A549 (cell line): Measurements from ENCODE around the gene RPL41. TPM values are rescaled to one million over a fixed set of nuclear protein-coding genes. Genes with fewer than 3 reads are reported as not detected.

ENCODE experiments used
- ATAC-seq, 2 experiments: fragments of 200-7000 bp in 1 of 2; fragments of >200 bp in 1 of 2; cut with Nextera tagmentation in 1 of 2; cut with Tn5 transposase in 1 of 2; 3 replicates each; pipeline versions ENCODE4 v1.8.0 to v1.9.1; 2018 to 2020; ENCODE audit warnings: mild to moderate bottlenecking in 1 of 2, moderate library complexity in 1 of 2
- CTCF ChIA-PET: fragments of 300-600 bp; sonication (Branson Sonifier 250); formaldehyde crosslinking; extraction: SDS; loops from one replicate; lab custom pipeline; 2021; ENCODE audit warnings: antibody characterized with exemption, inconsistent platforms; lab: Yijun Ruan, JAX
- POLR2A ChIA-PET: fragments of 350-600 bp; formaldehyde crosslinking; extraction: SDS; loops from one replicate; lab custom pipeline; 2021; ENCODE audit warnings: antibody characterized with exemption, inconsistent platforms; lab: Yijun Ruan, JAX
- DNase-seq, 2 experiments: peaks; one replicate each; pipeline versions ENCODE4 v3.0.0 to v3.0.0-alpha.2; 2011 to 2016; ENCODE audit warnings: low read depth in 1 of 2, low spot score in 1 of 2
- FAIRE-seq: peaks from 2 replicates; lab custom pipeline; 2011; peaks lifted over from hg19 to GRCh38; lab: Jason Lieb, UNC
- H3K27ac ChIP-seq, 2 experiments: fragments of >200 bp; sonication (Bioruptor Twin); formaldehyde crosslinking; 3 replicates each; pipeline ENCODE4 v1.5.1; 2016 to 2017
- H3K4me1 ChIP-seq: fragments of >200 bp; sonication (Bioruptor Twin); formaldehyde crosslinking; 3 replicates; pipeline ENCODE4 v1.6.1; 2016
- H3K4me2 ChIP-seq: fragments of >200 bp; sonication (Bioruptor Twin); formaldehyde crosslinking; 3 replicates; pipeline ENCODE4 v1.6.1; 2016
- H3K4me3 ChIP-seq: fragments of >200 bp; sonication (Bioruptor Twin); formaldehyde crosslinking; 3 replicates; pipeline ENCODE4 v1.5.1; 2016
- H3K9me3 ChIP-seq: fragments of >200 bp; sonication (Bioruptor Twin); formaldehyde crosslinking; 3 replicates; pipeline ENCODE4 v1.6.1; 2016
- CBX2 ChIP-seq: fragments of 200-600 bp; sonication (generic); IDR thresholded peaks from 2 replicates; pipeline ENCODE4 v1.6.1; 2016; ENCODE audit warnings: low read depth, mild to moderate bottlenecking, borderline replicate concordance
- CBX8 ChIP-seq: fragments of 200-600 bp; sonication (generic); IDR thresholded peaks from 2 replicates; pipeline ENCODE4 v1.6.1; 2016
- CHD4 ChIP-seq: fragments of 200-600 bp; sonication (generic); IDR thresholded peaks from 2 replicates; pipeline ENCODE4 v1.6.1; 2016; ENCODE audit warnings: antibody characterized with exemption, mild to moderate bottlenecking, borderline replicate concordance
- CTCF ChIP-seq: fragments of >200 bp; sonication (Bioruptor Twin); formaldehyde crosslinking; IDR thresholded peaks from 3 replicates; pipeline ENCODE4 v1.5.1; 2016
- EP300 ChIP-seq, 2 experiments: fragments of >200 bp; sonication (Bioruptor Twin); formaldehyde crosslinking; IDR thresholded peaks; 2 replicates in 1 of 2; 3 replicates in 1 of 2; pipeline ENCODE4 v1.6.1; 2016 to 2017
- ESRRA ChIP-seq: fragments of 150-350 bp; IDR thresholded peaks from 2 replicates; pipeline ENCODE4 v1.6.1; 2014; ENCODE audit warnings: mild to moderate bottlenecking, low read length, borderline replicate concordance
- FOSB ChIP-seq: fragments of 250-450 bp; sonication (Bioruptor Pico); IDR thresholded peaks from 2 replicates; pipeline ENCODE4 v1.5.0; 2020; ENCODE audit warnings: mild to moderate bottlenecking, moderate library complexity
- HDAC2 ChIP-seq: fragments of 200-600 bp; sonication (generic); IDR thresholded peaks from 2 replicates; pipeline ENCODE4 v1.6.1; 2016
- HEYL ChIP-seq: fragments of 250-450 bp; sonication (Bioruptor Pico); IDR thresholded peaks from 2 replicates; pipeline ENCODE4 v1.8.0; 2021; ENCODE audit warnings: mild to moderate bottlenecking, moderate library complexity
- HOXA7 ChIP-seq: fragments of 250-450 bp; sonication (Bioruptor Pico); IDR thresholded peaks from 2 replicates; pipeline ENCODE4 v1.5.0; 2020; ENCODE audit warnings: mild to moderate bottlenecking, moderate library complexity
- JUN ChIP-seq, 2 experiments: fragments of >200 bp; sonication (Bioruptor Twin); formaldehyde crosslinking; IDR thresholded peaks; 2 replicates in 1 of 2; 3 replicates in 1 of 2; pipeline ENCODE4 v1.6.1; 2016 to 2017
- JUNB ChIP-seq: fragments of >200 bp; sonication (Bioruptor Twin); formaldehyde crosslinking; IDR thresholded peaks from 2 replicates; pipeline ENCODE4 v1.6.1; 2016
- MAZ ChIP-seq: fragments of 150-350 bp; IDR thresholded peaks from 2 replicates; pipeline ENCODE4 v1.6.1; 2014; ENCODE audit warnings: antibody characterized with exemption, low read depth, low read length, borderline replicate concordance
- NPAS2 ChIP-seq: fragments of 250-450 bp; sonication (Bioruptor Pico); IDR thresholded peaks from 2 replicates; pipeline ENCODE4 v1.8.0; 2022; ENCODE audit warnings: mild to moderate bottlenecking, moderate library complexity, borderline replicate concordance
- PBX3 ChIP-seq: IDR thresholded peaks from 2 replicates; pipeline ENCODE4 v1.6.1; 2012
- WGBS: methylation state at CpG from one replicate; pipeline ENCODE4 v1.1.6; 2017; ENCODE audit errors: missing lambda C conversion rate; 5-methylcytosine and 5-hydroxymethylcytosine counted together
- polyA plus RNA-seq, 4 experiments: library from polyadenylated mRNA; depleted of rRNA in 3 of 4; stranded (reverse); fragments of >200 nt; fragmentation: RNase III in 1 of 4; extraction: RNeasy Plus Mini Kit Qiagen cat#74134 plus additional on column Dnase treatment in 1 of 4; gene quantifications; 2 replicates in 3 of 4; 3 replicates in 1 of 4; pipeline ENCODE4 v1.2.3, GENCODE V29; 2011 to 2017
- TF ChIP-seq, protein P1 (sequence below): fragments of >200 bp; sonication (Bioruptor Twin); formaldehyde crosslinking; IDR thresholded peaks from 3 replicates; pipeline ENCODE4 v1.6.1; 2016
- TF ChIP-seq, protein P2 (sequence below): fragments of 250-450 bp; sonication (Bioruptor Pico); IDR thresholded peaks from 2 replicates; pipeline ENCODE4 v1.5.0; 2020; ENCODE audit warnings: low read depth, mild to moderate bottlenecking, moderate library complexity

Gene RPL41
- polyA plus RNA-seq, 2 of the 4 experiments (the other 2 are of a cell fraction) = 8,804 to 9,351 TPM

DNA sequence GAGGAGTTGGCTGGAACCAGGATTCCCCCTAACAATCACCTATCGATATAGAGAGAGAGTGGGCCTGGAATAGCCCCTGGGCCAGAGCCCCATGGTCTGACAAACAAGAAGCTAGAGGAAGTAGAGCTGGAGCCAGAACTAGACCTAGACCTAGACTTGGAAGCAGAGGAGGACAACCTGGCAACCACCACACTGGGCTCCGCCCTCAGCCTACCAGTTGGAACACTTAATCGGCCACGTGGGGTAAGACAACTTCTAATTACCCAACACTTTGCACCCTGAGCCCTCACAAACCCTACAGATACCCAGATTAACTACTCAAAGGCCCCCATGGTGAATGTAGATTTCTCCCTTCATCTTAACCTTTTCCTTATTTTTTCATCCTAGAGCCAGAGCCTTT, 16.6 kb upstream of the RPL41 start:
- Histone ChIP-seq H3K27ac (no peak overlapping the region), H3K4me2 (no peak overlapping the region), H3K4me1 (peaks cover 7% of the 10 kb centered on the region), H3K9me3 (no peaks in the 10 kb centered on the region), H3K4me3 (no peak overlapping the region)
- ChIA-PET POLR2A (no interaction called here), CTCF (interaction anchor here (1.0 to 1.3 kb wide), 2 partner anchors 14 to 17 kb away, joined by 3 to 4 read pairs; no protein-coding TSS in a partner anchor)
- DNase-seq (no peak), FAIRE-seq (no peak), ATAC-seq (no peak)
- TF ChIP-seq MAZ (no peak), CTCF (no peak), HDAC2 (no peak), JUNB (no peak), NPAS2 (CRISPR knock-in tag) (no peak), CBX2 (no peak), ESRRA (no peak), JUN (IDR thresholded peaks at IDR 0.05) (no peak), CBX8 (no peak)
- TF ChIP-seq, protein P1, sequence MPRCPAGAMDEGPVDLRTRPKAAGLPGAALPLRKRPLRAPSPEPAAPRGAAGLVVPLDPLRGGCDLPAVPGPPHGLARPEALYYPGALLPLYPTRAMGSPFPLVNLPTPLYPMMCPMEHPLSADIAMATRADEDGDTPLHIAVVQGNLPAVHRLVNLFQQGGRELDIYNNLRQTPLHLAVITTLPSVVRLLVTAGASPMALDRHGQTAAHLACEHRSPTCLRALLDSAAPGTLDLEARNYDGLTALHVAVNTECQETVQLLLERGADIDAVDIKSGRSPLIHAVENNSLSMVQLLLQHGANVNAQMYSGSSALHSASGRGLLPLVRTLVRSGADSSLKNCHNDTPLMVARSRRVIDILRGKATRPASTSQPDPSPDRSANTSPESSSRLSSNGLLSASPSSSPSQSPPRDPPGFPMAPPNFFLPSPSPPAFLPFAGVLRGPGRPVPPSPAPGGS = no peak
- 89% methylated on average over 4 of the region's 4 CpGs for WGBS

DNA sequence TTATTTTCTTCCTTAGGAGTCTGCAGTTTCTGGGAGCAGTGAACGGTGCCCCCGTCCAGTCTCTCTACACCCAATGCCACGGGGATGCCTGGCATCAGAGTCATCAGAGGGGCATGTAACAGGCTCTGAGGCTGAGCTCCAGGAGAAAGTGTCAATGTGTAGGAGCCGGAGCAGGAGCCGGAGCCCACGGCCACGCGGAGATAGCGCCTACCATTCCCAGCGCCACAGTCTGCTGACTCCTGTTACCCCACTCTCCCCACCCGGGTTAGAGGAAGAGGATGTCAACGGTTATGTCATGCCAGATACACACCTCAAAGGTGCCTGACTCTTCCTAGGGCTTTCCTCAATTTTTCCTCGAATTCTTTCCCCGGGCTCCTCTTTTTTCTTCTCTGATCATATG, 15.4 kb upstream of the RPL41 start:
- peaks cover 12% of the 10 kb centered on the region for H3K4me1 ChIP-seq
- WGBS = 79% methylated on average over 14 of the region's 14 CpGs
- H3K27ac ChIP-seq = no peak overlapping the region
- FAIRE-seq (no peak), ATAC-seq (no peak), DNase-seq (no peak)
- ChIA-PET CTCF (interaction anchor here (1.0 to 2.4 kb wide), 5 partner anchors 10 to 54 kb away, joined by 3 to 15 read pairs (median 7); partner anchors contain the start of gene ERBB3), POLR2A (no interaction called here)
- no peak overlapping the region for H3K4me3 ChIP-seq
- no peaks in the 10 kb centered on the region for H3K9me3 ChIP-seq
- TF ChIP-seq PBX3 (no peak), HEYL (CRISPR knock-in tag) (no peak), CBX8 (no peak), JUN (IDR thresholded peaks at IDR 0.05) (no peak), EP300 (IDR thresholded peaks at IDR 0.05) (no peak), CHD4 (no peak), HOXA7 (CRISPR knock-in tag) (no peak)
- TF ChIP-seq, protein P2, sequence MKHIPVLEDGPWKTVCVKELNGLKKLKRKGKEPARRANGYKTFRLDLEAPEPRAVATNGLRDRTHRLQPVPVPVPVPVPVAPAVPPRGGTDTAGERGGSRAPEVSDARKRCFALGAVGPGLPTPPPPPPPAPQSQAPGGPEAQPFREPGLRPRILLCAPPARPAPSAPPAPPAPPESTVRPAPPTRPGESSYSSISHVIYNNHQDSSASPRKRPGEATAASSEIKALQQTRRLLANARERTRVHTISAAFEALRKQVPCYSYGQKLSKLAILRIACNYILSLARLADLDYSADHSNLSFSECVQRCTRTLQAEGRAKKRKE = no peak
- H3K4me2 ChIP-seq = no peak overlapping the region

GRCh38 chr12:56102683-56103065, 13.8 kb upstream of the RPL41 start:
- FAIRE-seq = no peak
- 59% methylated on average over 1 of the region's 1 CpG for WGBS
- Histone ChIP-seq H3K9me3 (no peaks in the 10 kb centered on the region), H3K4me2 (no peak overlapping the region; the same call in 2 of the 3 replicates), H3K4me1 (peaks cover 24% of the 10 kb centered on the region), H3K4me3 (no peak overlapping the region), H3K27ac (no peak overlapping the region)
- DNase-seq = no peak
- ChIA-PET CTCF (interaction anchor here (0.6 to 4.1 kb wide), 9 partner anchors 8 to 87 kb away, joined by 3 to 21 read pairs (median 6); partner anchors contain the start of genes ERBB3, SMARCC2 and ZC3H10), POLR2A (interaction anchor here (1.3 to 3.4 kb wide), 4 partner anchors 15 to 56 kb away, joined by 4 to 77 read pairs (median 22); partner anchors contain the start of genes RPL41 and ZC3H10)
- ATAC-seq = no peak
- TF ChIP-seq FOSB (CRISPR knock-in tag) = no peak
